22Rv1 (cell line): ENCODE data around the gene WNT7A.

Source experiments
- ZFX ChIP-seq: fragments of 450-650 bp; IDR thresholded peaks from 2 replicates; pipeline ENCODE4 v1.6.1; 2017; ENCODE audit warnings: antibody characterized with exemption, borderline replicate concordance
- TF ChIP-seq, protein P1 (sequence below): fragments of 450-650 bp; IDR thresholded peaks from 2 replicates; pipeline ENCODE4 v1.5.1; 2017; ENCODE audit warnings: mild to moderate bottlenecking

DNA sequence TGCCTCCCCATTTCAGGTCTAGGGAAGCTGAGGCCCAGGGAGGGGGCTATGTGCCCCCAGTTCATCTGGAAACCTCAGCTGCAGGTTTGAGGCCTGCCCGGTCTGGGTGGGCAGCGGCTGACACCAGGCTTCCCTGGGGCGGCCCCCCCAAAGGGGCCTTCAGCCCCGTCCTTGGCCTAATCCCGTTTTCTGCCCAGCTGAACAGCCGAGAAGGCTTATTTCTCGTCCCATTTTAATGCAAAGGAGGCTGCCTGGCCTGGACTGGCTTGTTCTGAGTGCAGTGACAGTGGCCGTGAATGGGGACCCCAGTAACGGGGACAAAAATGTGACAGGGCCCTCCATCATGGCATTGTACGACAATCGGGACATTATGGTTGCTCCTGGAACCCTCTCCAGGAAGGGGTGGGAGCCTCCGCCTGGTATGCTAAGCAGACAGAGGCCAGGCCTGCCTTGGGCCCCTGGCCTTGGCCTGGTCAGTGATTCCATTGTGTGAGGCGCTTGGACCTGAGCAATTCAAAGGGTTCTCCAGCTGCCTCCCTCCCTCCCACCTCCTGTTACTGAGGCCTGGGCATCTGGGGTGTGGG is 93.9 kb downstream of the WNT7A start:
- TF ChIP-seq, protein P1, sequence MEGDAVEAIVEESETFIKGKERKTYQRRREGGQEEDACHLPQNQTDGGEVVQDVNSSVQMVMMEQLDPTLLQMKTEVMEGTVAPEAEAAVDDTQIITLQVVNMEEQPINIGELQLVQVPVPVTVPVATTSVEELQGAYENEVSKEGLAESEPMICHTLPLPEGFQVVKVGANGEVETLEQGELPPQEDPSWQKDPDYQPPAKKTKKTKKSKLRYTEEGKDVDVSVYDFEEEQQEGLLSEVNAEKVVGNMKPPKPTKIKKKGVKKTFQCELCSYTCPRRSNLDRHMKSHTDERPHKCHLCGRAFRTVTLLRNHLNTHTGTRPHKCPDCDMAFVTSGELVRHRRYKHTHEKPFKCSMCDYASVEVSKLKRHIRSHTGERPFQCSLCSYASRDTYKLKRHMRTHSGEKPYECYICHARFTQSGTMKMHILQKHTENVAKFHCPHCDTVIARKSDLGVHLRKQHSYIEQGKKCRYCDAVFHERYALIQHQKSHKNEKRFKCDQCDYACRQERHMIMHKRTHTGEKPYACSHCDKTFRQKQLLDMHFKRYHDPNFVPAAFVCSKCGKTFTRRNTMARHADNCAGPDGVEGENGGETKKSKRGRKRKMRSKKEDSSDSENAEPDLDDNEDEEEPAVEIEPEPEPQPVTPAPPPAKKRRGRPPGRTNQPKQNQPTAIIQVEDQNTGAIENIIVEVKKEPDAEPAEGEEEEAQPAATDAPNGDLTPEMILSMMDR, result no peak
- no peak for TF ChIP-seq ZFX
